Measurements from ENCODE around the gene SUFU.
"Not testable (repeated sequence)": the region's sequence is repeated elsewhere in the genome, so short reads cannot be mapped to it uniquely, and the experiment has no call there.

SUFU gene

DNA sequence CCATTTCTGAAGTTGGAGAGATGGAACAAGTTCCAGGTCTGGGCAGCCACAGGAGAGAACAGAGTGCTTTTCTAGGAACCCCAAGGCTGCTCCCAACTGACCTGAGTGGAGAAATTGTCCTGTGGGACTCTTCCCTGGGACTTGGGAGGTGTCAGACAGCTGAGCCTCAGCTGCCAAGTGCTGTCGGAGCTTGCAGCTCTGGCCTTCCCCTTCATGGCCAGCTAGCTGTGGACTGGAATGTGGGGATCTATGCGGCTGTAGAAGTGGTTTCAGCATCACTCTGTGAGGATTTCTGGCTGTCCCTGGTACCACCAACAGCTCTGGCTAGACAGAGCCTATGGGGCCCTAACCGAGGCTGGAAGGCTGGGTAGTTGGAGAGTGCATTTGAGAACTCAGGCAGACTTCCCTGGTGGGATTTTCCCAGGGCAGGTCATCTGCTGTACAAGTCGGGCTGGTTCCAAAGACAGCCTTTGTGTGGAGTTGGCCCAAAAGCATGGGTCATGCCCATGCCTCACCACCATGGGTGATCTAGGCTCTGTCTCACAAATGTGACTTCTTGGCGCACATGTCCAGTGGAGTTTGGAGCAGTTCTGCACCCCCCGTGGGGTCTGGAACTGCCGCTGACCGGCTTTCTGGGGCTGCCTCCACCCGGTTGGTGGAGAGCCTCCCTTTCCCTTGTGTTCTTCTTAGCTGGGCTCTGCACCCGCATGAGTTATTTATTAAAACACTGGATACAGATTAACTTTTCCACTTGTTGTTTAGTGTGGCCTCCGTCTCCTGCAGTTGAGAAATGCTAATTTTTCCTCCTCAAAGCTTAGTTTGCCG lies 10.9 kb downstream of the SUFU start:
- DNase-seq: no peak

GRCh38 chr10:102515724-102516123 lies 12.0 kb downstream of the SUFU start:
- no peak for DNase-seq

GRCh38 chr10:102517553-102517952 lies 13.8 kb downstream of the SUFU start:
- DNase-seq: peak; percentile 84

GRCh38 chr10:102519246-102519825 lies 15.6 kb downstream of the SUFU start:
- DNase-seq: no peak

DNA sequence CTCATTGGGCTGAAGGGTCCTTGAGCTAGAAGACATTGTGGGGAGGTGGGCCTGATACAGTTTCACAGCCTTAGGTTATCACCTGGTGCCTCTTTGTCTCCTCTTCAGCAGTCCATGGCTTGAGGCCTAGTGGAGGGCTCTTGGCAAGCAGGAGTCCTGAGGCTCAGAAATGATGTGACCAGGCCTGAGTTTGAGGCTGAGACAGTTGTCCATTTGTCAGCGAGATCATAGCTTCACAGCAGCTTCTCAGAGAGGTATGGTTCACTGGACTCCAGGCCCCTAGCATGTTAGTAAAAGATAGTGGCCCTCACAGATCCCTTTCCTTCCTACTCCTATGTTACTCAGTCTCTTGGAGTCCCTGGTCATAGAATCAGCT lies 19.1 kb downstream of the SUFU start:
- no peak for DNase-seq

- DNase-seq: no peak
Measured at GRCh38 chr10:102523250-102524029, 19.7 kb downstream of the SUFU start.

DNA sequence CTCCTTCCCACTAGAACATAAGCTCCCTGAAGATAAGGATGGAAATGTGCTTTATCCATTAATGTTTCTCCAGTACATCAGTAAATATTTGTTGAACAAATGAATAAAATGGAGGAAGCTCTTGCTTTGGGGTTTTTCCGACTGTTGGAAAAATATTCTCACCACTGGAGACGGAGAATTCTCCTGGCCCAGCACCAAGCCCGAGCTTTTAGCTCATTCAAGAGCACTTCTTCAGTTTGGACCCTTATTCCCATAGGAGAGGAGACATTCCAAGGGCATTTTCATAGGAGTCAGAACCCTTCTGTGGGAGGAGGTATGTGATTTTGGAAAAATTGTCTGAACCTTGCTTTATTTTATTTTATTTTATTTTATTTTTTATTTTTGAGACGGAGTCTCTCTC lies 21.0 kb downstream of the SUFU start:
- DNase-seq: no peak

GRCh38 chr10:102527546-102527945 lies 23.8 kb downstream of the SUFU start:
- DNase-seq: no peak

- DNase-seq: no peak
Measured at GRCh38 chr10:102534333-102534732, 30.6 kb downstream of the SUFU start.

- not testable (repeated sequence) for DNase-seq
Measured at GRCh38 chr10:102534966-102535365, 31.2 kb downstream of the SUFU start.

GRCh38 chr10:102535481-102536147 lies 31.8 kb downstream of the SUFU start:
- no peak for DNase-seq

DNA sequence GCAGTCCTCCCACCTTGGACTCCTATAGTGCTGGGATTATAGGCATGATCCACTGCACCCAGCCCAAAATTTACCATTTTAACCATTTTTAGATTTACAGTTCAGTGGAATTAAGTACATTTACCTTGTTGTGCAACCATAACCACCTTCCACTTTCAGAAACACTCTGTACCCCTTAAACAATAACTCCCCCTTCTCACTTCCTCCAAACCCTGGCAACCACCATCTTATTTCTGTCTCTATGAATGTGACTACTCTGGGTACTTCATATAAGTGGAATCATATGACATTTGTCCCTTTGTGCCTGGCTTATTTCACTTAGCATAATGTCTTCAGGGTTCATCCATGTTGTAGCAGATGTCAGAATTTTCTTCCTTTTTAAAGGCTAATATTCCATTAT lies 33.6 kb downstream of the SUFU start:
- DNase-seq: no peak

DNA sequence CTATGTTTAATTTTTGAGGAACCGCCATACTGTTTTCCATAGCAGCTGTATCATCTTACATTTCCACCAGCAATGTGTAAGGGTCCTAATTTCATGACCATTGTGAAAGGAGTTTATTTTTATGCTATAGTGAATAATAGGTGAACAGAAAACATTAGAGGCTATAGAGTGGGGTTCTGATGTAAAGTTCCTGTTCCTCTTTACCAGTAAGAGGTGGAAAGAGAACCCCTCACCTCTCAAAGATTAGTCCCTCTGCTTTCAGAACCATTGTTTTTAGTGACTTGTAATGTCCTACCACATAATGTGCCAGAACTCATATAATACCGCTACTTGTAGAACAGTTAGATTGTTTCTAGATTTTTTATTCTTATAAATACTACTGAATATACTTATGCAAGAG lies 34.2 kb downstream of the SUFU start:
- no peak for DNase-seq

GRCh38 chr10:102538811-102539210 lies 35.0 kb downstream of the SUFU start:
- DNase-seq: no peak

DNA sequence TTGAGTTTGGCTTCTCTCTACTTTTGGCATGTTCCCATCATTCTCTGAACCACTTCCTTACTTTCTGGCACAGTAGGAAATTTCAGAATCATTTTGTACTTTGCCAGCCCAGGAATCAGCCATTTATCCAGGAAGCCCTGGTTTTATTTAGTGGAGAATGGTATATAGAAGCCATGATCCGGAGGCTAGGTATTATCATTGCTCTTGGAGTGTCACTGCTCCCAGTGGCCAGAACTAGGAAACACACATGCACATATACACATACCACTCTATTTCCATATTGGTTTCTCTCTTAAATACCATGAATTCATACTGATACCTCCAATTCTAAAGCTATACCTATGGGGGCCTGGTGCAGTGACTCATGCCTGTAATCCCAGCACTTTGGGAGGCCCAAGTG lies 36.3 kb downstream of the SUFU start:
- no peak for DNase-seq

DNA sequence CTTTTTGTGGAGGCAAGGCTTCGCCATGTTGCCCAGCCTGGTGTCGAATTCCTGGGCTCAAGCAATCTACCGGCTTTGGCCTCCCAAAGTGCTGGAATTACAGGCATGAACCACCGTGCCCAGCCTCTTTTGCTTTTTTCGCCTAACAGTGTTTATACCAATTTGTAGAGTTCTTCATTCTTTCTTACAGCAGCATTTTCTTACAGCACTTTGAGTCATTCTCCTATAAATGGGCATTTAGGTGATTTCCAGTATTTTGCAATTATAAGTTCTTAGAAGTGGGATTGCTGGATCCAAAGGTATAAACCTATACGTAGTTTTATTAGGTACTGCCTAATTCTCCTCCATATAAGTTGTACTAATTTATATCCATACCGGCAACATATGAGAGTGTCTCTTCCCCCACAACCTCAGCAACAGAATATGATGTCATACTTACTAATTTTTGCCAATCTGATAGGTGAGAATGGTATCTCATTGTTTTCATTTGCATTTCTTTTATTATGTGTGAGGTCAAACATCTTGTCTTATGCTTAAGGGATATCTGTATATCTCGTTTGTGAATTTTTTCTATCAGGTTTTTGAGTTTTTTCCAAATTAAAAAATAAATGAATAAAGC lies 39.1 kb downstream of the SUFU start:
- no peak for DNase-seq

GRCh38 chr10:102545265-102545871 lies 41.6 kb downstream of the SUFU start:
- DNase-seq: no peak

DNA sequence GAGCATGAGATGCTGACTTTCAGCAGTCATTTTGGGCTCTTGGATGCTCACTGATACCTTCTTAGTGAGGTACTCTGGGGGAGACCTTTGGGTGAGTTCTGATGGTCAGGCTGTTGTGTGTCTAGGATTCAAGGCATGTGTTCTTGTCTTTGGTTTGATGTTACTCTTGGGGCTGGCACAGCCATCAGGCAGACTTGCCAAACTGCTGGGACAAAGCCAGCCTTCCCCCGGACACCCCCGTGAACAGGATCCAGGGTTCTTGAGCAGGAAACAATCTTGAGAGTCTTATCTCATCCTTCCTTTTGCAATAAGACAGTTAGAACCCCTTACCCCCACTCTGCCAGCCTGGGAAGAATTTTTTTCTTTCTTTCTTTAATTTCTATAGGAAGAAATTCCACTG lies 42.2 kb downstream of the SUFU start:
- DNase-seq: no peak

DNA sequence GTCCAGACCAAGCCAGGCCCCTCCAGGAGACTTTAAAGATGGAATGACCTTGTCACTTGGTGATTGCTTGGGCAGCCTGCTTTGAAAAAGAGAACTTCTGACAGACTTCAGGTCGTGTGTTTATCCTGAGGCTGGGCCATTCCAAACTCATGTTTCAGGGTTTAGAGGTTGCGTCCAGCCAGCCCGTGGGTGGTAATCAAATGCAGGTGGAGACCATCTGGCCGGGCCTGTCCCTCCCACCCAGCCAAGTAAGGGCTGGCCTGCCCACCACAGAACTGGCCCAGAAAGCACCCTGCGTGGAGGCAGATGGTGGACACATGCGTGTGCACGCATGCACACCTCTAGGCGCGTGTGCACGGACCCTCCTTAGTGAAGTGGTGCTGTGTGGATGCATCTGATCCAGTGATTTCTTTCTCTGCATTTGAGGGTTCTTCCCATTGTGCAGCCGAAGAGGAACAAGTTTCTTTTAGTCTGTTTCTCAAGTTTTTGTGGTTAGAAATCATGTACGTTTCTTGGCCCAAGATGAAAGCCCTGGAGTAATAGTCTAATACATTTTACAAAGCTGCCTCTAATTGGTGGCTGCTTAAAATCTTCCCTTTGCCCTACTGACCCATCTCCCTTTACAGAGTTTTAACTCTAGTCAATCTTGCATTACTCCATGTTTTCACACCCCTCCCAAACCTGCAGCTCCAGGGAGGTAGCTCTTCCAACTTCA lies 43.0 kb downstream of the SUFU start:
- no peak for DNase-seq

- DNase-seq: no peak
Measured at GRCh38 chr10:102549549-102549948, 45.8 kb downstream of the SUFU start.

GRCh38 chr10:102550636-102551210 lies 47.0 kb downstream of the SUFU start:
- no peak for DNase-seq
